HCT116 (cell line): ENCODE data around the gene RPS6KC1. TPM values are rescaled to one million over a fixed set of nuclear protein-coding genes. Genes with fewer than 3 reads are reported as not detected.

ENCODE experiments used
- ATAC-seq: fragments of 200-7000 bp; cut with Tn5 transposase; 2 replicates; pipeline ENCODE4 v1.9.1; 2020; ENCODE audit warnings: mild to moderate bottlenecking, moderate library complexity
- BruUV-seq: library from RNA; stranded (reverse); fragments of 400-500 nt; replicated peaks from 2 replicates; lab custom pipeline; 2021; lab: Mats Ljungman, UMichigan
- CTCF ChIA-PET: fragments of 300-600 bp; sonication (Branson Sonifier 250); formaldehyde crosslinking; loops from one replicate; lab custom pipeline; 2021; ENCODE audit warnings: antibody characterized with exemption; lab: Charles Lee
- POLR2A ChIA-PET: fragments of 300-600, 350-600 bp; sonication (Branson Sonifier 250); formaldehyde crosslinking; loops from one replicate; lab custom pipeline; 2021; ENCODE audit warnings: antibody characterized with exemption; lab: Charles Lee
- RAD21 ChIA-PET, 2 experiments: fragments of 300-600 bp; sonication (Branson Sonifier 250); formaldehyde crosslinking; loops; one replicate each; lab custom pipeline; 2023; ENCODE audit warnings: low total read pairs in 2 of 2; ENCODE audit not compliant: uncharacterized antibody in 2 of 2, unreplicated experiment in 2 of 2, low non-redundant PET in 1 of 2; lab: Charles Lee
- DNase-seq: peaks from one replicate; pipeline ENCODE4 v3.0.0-alpha.2; 2010; ENCODE audit warnings: low read depth, low spot score
- H2AFZ ChIP-seq: fragments of 200-600 bp; shearing (Covaris generic), sonication (generic); 2 replicates; pipeline ENCODE4 v1.6.1; 2017; ENCODE audit warnings: low read depth, mixed run types, mixed read lengths, antibody characterized with exemption, low read length; ENCODE audit not compliant: poor library complexity, severe bottlenecking
- H3K27ac ChIP-seq: 2 replicates; pipeline ENCODE4 v1.5.1; 2012; ENCODE audit warnings: low read depth, low read length
- H3K27me3 ChIP-seq: fragments of 200-600 bp; sonication (generic); 2 replicates; pipeline ENCODE4 v1.6.1; 2016; ENCODE audit warnings: mixed run types, low read length, mixed read lengths; ENCODE audit not compliant: insufficient read depth
- H3K36me3 ChIP-seq, 2 experiments: fragments of 200-500 bp in 1 of 2; fragments of 200-600 bp in 1 of 2; sonication (Bioruptor generic) in 1 of 2; sonication (generic) in 1 of 2; 2 replicates each; pipeline versions ENCODE4 v1.5.1 to v1.6.1; 2014 to 2016; ENCODE audit warnings: low read length in 2 of 2, inconsistent platforms in 1 of 2, mixed read lengths in 1 of 2, mixed run types in 1 of 2; ENCODE audit not compliant: insufficient read depth in 2 of 2, control insufficient read depth in 1 of 2
- H3K4me1 ChIP-seq, 2 experiments: fragments of 200-600 bp in 1 of 2; sonication (generic) in 1 of 2; 2 replicates each; pipeline versions ENCODE4 v1.5.1 to v1.6.1; 2012 to 2017; ENCODE audit warnings: low read length in 2 of 2, inconsistent platforms in 1 of 2, mild to moderate bottlenecking in 1 of 2, mixed read lengths in 1 of 2, mixed run types in 1 of 2, moderate library complexity in 1 of 2; ENCODE audit not compliant: insufficient read depth in 2 of 2, control insufficient read depth in 1 of 2
- H3K4me2 ChIP-seq: fragments of 200-600 bp; sonication (generic); 2 replicates; pipeline ENCODE4 v1.6.1; 2017; ENCODE audit warnings: mixed run types, low read length, mixed read lengths
- H3K4me3 ChIP-seq, 2 experiments: fragments of 200-600 bp in 1 of 2; sonication (generic) in 1 of 2; replicated peaks in 1 of 2; 2 replicates each; pipeline ENCODE4 v1.5.1; 2011 to 2016; ENCODE audit warnings: low read length in 2 of 2, control low read depth in 1 of 2, low read depth in 1 of 2, mild to moderate bottlenecking in 1 of 2, mixed read lengths in 1 of 2, mixed run types in 1 of 2
- H3K79me2 ChIP-seq: fragments of 200-600 bp; sonication (generic); 2 replicates; pipeline ENCODE4 v1.6.1; 2017; ENCODE audit warnings: mild to moderate bottlenecking, mixed run types, low read length, moderate library complexity, mixed read lengths; ENCODE audit not compliant: insufficient read depth
- H3K9ac ChIP-seq: fragments of 200-600 bp; sonication (generic); 2 replicates; pipeline ENCODE4 v1.6.1; 2016; ENCODE audit warnings: low read length, mixed read lengths
- H3K9me2 ChIP-seq: fragments of 200-600 bp; sonication (generic), shearing (Covaris generic); 2 replicates; pipeline ENCODE4 v1.6.1; 2017; ENCODE audit warnings: mixed run types, mild to moderate bottlenecking, moderate library complexity; ENCODE audit not compliant: insufficient read depth
- H3K9me3 ChIP-seq, 2 experiments: fragments of 200-500 bp in 1 of 2; fragments of 200-600 bp in 1 of 2; sonication (Bioruptor generic) in 1 of 2; sonication (generic) in 1 of 2; 2 replicates each; pipeline ENCODE4 v1.6.1; 2014 to 2017; ENCODE audit warnings: low read length in 2 of 2, mixed read lengths in 2 of 2, inconsistent platforms in 1 of 2, low read depth in 1 of 2, mild to moderate bottlenecking in 1 of 2, mixed run types in 1 of 2, moderate library complexity in 1 of 2; ENCODE audit not compliant: control insufficient read depth in 1 of 2, insufficient read depth in 1 of 2
- H4K20me1 ChIP-seq: fragments of 200-600 bp; sonication (generic), shearing (Covaris generic); 2 replicates; pipeline ENCODE4 v1.6.1; 2017; ENCODE audit warnings: mixed run types, mild to moderate bottlenecking, moderate library complexity; ENCODE audit not compliant: insufficient read depth
- ELF1 ChIP-seq: IDR thresholded peaks from 2 replicates; pipeline ENCODE4 v1.6.1; 2012; ENCODE audit warnings: low read depth, borderline replicate concordance
- EZH2phosphoT487 ChIP-seq: fragments of 200-600 bp; IDR thresholded peaks from 2 replicates; pipeline ENCODE4 v1.6.1; 2018; ENCODE audit warnings: antibody characterized with exemption, borderline replicate concordance
- FOSL1 ChIP-seq: IDR thresholded peaks from 2 replicates; pipeline ENCODE4 v1.6.1; 2012; ENCODE audit warnings: low read depth
- JUND ChIP-seq: IDR thresholded peaks from 2 replicates; pipeline ENCODE4 v1.6.1; 2012
- POLR2A ChIP-seq: IDR thresholded peaks from 2 replicates; pipeline ENCODE4 v1.7.0; 2011; ENCODE audit warnings: borderline replicate concordance; ENCODE audit not compliant: insufficient read depth, insufficient read length; ENCODE audit errors: extremely low read depth
- POLR2AphosphoS5 ChIP-seq: IDR thresholded peaks from 2 replicates; pipeline ENCODE4 v1.6.1; 2011; ENCODE audit warnings: mild to moderate bottlenecking, low read depth, low read length, moderate library complexity
- RAD21 ChIP-seq: IDR thresholded peaks from 2 replicates; pipeline ENCODE4 v1.6.1; 2012; ENCODE audit warnings: low read depth, mild to moderate bottlenecking
- SIN3A ChIP-seq: IDR thresholded peaks from 2 replicates; pipeline ENCODE4 v1.6.1; 2012; ENCODE audit warnings: low read depth
- SRF ChIP-seq: IDR thresholded peaks from 2 replicates; pipeline ENCODE4 v1.6.1; 2012; ENCODE audit warnings: low read depth
- YY1 ChIP-seq: IDR thresholded peaks from 2 replicates; pipeline ENCODE4 v1.6.1; 2011; ENCODE audit warnings: low read length, low read depth, moderate library complexity, mild to moderate bottlenecking; ENCODE audit not compliant: insufficient replicate concordance; ENCODE audit errors: extremely low read depth
- ZFX ChIP-seq: fragments of 450-650 bp; IDR thresholded peaks from 2 replicates; pipeline ENCODE4 v1.6.1; 2017
- ZNF274 ChIP-seq: fragments of 200-500 bp; sonication (Bioruptor generic); IDR thresholded peaks from 2 replicates; pipeline ENCODE4 v1.6.1; 2014; ENCODE audit warnings: mild to moderate bottlenecking, low read depth, low read length, inconsistent platforms
- intact Hi-C: fragments of 100-400 bp; cut with micrococcal nuclease; formaldehyde crosslinking; loops from 2 replicates; pipeline ENCODE4 v1.10.0; 2022
- total RNA-seq: library from RNA; stranded (reverse); gene quantifications from one replicate; pipeline ENCODE4 v1.2.1, GENCODE V29; 2021; ENCODE audit not compliant: unreplicated experiment
- TF ChIP-seq, protein P1 (sequence below): IDR thresholded peaks from 2 replicates; pipeline ENCODE4 v1.6.1; 2011; ENCODE audit warnings: mild to moderate bottlenecking, low read length, moderate library complexity; ENCODE audit not compliant: insufficient replicate concordance; ENCODE audit errors: extremely low read depth
- TF ChIP-seq, protein P2 (sequence below): IDR thresholded peaks from 2 replicates; pipeline ENCODE4 v1.6.1; 2012; ENCODE audit warnings: low read depth
- TF ChIP-seq, protein P3 (sequence below): IDR thresholded peaks from 2 replicates; pipeline ENCODE4 v1.6.1; 2012

Gene RPS6KC1
- total RNA-seq, 1 experiment from 2014 or later, result 15.9 TPM

DNA sequence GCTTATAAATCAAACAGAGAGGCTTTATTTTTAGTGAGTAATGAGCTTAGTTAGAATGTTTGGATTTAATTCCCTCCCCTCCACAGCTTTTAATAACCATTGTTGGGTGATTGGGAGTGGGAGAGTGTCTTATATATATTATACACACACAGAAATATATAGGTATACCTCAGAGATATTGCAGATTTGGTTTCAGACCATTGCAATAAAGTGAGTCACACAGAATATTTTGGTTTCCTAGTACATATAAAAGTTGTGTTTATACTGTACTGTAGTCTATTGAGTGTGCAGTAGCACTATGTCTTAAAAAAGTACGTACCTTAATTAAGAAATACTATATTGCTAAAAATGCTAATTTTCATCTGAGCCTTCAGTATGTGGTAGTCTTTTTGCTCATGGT is 44.4 kb downstream of the RPS6KC1 start:
- Histone ChIP-seq H3K79me2 (no peaks in the 10 kb centered on the region), H4K20me1 (no peaks in the 10 kb centered on the region), H3K27me3 (no peaks in the 10 kb centered on the region), H3K27ac (no peak overlapping the region), H2AFZ (no peak overlapping the region), H3K4me1 (no peaks in the 10 kb centered on the region), H3K9me3 (no peaks in the 10 kb centered on the region), H3K9me2 (no peaks in the 10 kb centered on the region), H3K36me3 (no peaks in the 10 kb centered on the region), H3K4me3 (no peak overlapping the region), H3K4me2 (no peak overlapping the region), H3K9ac (no peak overlapping the region)
- no peak for ATAC-seq
- CTCF ChIA-PET, result no interaction called here
- intact Hi-C loops, result no loop called here
- no TSS peak for BruUV-seq
- TF ChIP-seq RAD21 (no peak), YY1 (no peak), ZNF274 (no peak), ELF1 (no peak), EZH2phosphoT487 (no peak), ZFX (no peak), FOSL1 (no peak), POLR2AphosphoS5 (no peak), JUND (no peak), POLR2A (no peak), SIN3A (no peak), SRF (no peak)
- TF ChIP-seq, protein P1, sequence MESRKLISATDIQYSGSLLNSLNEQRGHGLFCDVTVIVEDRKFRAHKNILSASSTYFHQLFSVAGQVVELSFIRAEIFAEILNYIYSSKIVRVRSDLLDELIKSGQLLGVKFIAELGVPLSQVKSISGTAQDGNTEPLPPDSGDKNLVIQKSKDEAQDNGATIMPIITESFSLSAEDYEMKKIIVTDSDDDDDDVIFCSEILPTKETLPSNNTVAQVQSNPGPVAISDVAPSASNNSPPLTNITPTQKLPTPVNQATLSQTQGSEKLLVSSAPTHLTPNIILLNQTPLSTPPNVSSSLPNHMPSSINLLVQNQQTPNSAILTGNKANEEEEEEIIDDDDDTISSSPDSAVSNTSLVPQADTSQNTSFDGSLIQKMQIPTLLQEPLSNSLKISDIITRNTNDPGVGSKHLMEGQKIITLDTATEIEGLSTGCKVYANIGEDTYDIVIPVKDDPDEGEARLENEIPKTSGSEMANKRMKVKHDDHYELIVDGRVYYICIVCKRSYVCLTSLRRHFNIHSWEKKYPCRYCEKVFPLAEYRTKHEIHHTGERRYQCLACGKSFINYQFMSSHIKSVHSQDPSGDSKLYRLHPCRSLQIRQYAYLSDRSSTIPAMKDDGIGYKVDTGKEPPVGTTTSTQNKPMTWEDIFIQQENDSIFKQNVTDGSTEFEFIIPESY, result no peak
- TF ChIP-seq, protein P2, sequence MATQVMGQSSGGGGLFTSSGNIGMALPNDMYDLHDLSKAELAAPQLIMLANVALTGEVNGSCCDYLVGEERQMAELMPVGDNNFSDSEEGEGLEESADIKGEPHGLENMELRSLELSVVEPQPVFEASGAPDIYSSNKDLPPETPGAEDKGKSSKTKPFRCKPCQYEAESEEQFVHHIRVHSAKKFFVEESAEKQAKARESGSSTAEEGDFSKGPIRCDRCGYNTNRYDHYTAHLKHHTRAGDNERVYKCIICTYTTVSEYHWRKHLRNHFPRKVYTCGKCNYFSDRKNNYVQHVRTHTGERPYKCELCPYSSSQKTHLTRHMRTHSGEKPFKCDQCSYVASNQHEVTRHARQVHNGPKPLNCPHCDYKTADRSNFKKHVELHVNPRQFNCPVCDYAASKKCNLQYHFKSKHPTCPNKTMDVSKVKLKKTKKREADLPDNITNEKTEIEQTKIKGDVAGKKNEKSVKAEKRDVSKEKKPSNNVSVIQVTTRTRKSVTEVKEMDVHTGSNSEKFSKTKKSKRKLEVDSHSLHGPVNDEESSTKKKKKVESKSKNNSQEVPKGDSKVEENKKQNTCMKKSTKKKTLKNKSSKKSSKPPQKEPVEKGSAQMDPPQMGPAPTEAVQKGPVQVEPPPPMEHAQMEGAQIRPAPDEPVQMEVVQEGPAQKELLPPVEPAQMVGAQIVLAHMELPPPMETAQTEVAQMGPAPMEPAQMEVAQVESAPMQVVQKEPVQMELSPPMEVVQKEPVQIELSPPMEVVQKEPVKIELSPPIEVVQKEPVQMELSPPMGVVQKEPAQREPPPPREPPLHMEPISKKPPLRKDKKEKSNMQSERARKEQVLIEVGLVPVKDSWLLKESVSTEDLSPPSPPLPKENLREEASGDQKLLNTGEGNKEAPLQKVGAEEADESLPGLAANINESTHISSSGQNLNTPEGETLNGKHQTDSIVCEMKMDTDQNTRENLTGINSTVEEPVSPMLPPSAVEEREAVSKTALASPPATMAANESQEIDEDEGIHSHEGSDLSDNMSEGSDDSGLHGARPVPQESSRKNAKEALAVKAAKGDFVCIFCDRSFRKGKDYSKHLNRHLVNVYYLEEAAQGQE, result no peak
- TF ChIP-seq, protein P3, sequence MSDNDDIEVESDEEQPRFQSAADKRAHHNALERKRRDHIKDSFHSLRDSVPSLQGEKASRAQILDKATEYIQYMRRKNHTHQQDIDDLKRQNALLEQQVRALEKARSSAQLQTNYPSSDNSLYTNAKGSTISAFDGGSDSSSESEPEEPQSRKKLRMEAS, result no peak
- no peak for DNase-seq
- POLR2A ChIA-PET, result no interaction called here
- RAD21 ChIA-PET, result no interaction called here
